DMS79 (cell line): Measurements from ENCODE around the gene CLOCK.
"Not testable (repeated sequence)": the region's sequence is repeated elsewhere in the genome, so short reads cannot be mapped to it uniquely, and the experiment has no call there.

Source experiments
- DNase-seq: peaks from one replicate; lab custom pipeline; 2025; lab: John Stamatoyannopoulos, UW

The CLOCK gene

GRCh38 chr4:55546756-55547465 lies at the start of gene CLOCK:
CLOCK (minus strand) TSS chr4:55546909; CDS start chr4:55482785, 64,124 bp downstream.
- DNase-seq, result peak; percentile 69

- DNase-seq, result no peak
Measured at GRCh38 chr4:55592014-55592413, 45.3 kb upstream of the CLOCK start, which contains the start of gene PDCL2. PDCL2 (minus strand) TSS chr4:55592245; CDS start chr4:55592109, 136 bp downstream.

- no peak for DNase-seq
Measured at GRCh38 chr4:55588160-55588559, 41.5 kb upstream of the CLOCK start.

GRCh38 chr4:55582773-55583172 lies 36.1 kb upstream of the CLOCK start:
- not testable (repeated sequence) for DNase-seq

- no peak for DNase-seq
Measured at GRCh38 chr4:55578341-55579010, 31.8 kb upstream of the CLOCK start.

GRCh38 chr4:55575513-55575912 lies 28.8 kb upstream of the CLOCK start:
- no peak for DNase-seq

- DNase-seq, result no peak
Measured at GRCh38 chr4:55574252-55574651, 27.5 kb upstream of the CLOCK start.

GRCh38 chr4:55571806-55572205 lies 25.1 kb upstream of the CLOCK start:
- no peak for DNase-seq

GRCh38 chr4:55568905-55569504 lies 22.3 kb upstream of the CLOCK start:
- no peak for DNase-seq

GRCh38 chr4:55561889-55562288 lies 15.2 kb upstream of the CLOCK start:
- no peak for DNase-seq

- DNase-seq, result no peak
Measured at GRCh38 chr4:55560096-55560495, 13.4 kb upstream of the CLOCK start.

- no peak for DNase-seq
Measured at GRCh38 chr4:55554453-55555030, 7.8 kb upstream of the CLOCK start.

GRCh38 chr4:55553441-55554201 lies 6.9 kb upstream of the CLOCK start:
- DNase-seq, result peak; percentile 51

GRCh38 chr4:55551964-55552363 lies 5.3 kb upstream of the CLOCK start:
- not testable (repeated sequence) for DNase-seq

GRCh38 chr4:55549888-55550287 lies 3.2 kb upstream of the CLOCK start:
- DNase-seq, result no peak

- no peak for DNase-seq
Measured at GRCh38 chr4:55547918-55548317, 1.2 kb upstream of the CLOCK start.

GRCh38 chr4:55547466-55547770 lies 709 bp upstream of the CLOCK start:
- no peak for DNase-seq

GRCh38 chr4:55546506-55546755 lies 278 bp downstream of the CLOCK start:
- peak; percentile 69 for DNase-seq

- DNase-seq, result peak; percentile 60
Measured at GRCh38 chr4:55545641-55546505, 836 bp downstream of the CLOCK start.

GRCh38 chr4:55545151-55545550 lies 1.6 kb downstream of the CLOCK start:
- peak; percentile 19 for DNase-seq

- DNase-seq, result no peak
Measured at GRCh38 chr4:55543858-55544257, 2.9 kb downstream of the CLOCK start.
